ENCODE measurements around the gene NUP153.
"Not testable (repeated sequence)": the region's sequence is repeated elsewhere in the genome, so short reads cannot be mapped to it uniquely, and the experiment has no call there.

The NUP153 gene

GRCh38 chr6:17725083-17725482 lies 18.4 kb upstream of the NUP153 start:
- no peak for TF ChIP-seq POLR2A (IDR thresholded peaks at IDR 0.05; ENCODE audit: low read depth, low read length)
- FAIRE-seq (peak; percentile 27), DNase-seq (ENCODE audit: insufficient read length, low spot score) (no peak)

- no peak for TF ChIP-seq POLR2A (IDR thresholded peaks at IDR 0.05; ENCODE audit: low read depth, low read length)
- FAIRE-seq (peak; percentile 93), DNase-seq (ENCODE audit: insufficient read length, low spot score) (no peak)
Observed at GRCh38 chr6:17724341-17724740, 17.6 kb upstream of the NUP153 start.

DNA sequence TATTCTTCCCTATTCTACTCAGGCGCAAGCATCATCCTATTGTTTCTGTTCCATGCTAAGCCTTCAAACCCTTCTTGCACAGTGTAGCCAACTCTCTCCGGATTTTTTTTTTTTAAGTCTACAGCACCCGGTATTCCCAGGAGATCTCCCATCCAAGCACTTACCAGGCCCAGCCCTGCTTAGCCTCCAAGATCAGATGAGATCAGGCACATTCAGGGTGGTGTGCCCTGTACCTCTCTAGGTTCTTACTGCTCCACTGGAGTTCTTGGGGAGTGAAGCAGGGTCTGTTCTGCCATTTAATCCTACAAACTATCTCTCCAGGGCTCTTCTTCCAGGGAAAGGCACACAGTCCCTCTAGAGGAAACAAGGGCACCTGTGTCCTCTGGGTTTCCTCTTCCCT lies 14.9 kb upstream of the NUP153 start:
- no peak for TF ChIP-seq POLR2A (IDR thresholded peaks at IDR 0.05; ENCODE audit: low read depth, low read length)
- FAIRE-seq = no peak
- no peak for DNase-seq (ENCODE audit: insufficient read length, low spot score)

DNA sequence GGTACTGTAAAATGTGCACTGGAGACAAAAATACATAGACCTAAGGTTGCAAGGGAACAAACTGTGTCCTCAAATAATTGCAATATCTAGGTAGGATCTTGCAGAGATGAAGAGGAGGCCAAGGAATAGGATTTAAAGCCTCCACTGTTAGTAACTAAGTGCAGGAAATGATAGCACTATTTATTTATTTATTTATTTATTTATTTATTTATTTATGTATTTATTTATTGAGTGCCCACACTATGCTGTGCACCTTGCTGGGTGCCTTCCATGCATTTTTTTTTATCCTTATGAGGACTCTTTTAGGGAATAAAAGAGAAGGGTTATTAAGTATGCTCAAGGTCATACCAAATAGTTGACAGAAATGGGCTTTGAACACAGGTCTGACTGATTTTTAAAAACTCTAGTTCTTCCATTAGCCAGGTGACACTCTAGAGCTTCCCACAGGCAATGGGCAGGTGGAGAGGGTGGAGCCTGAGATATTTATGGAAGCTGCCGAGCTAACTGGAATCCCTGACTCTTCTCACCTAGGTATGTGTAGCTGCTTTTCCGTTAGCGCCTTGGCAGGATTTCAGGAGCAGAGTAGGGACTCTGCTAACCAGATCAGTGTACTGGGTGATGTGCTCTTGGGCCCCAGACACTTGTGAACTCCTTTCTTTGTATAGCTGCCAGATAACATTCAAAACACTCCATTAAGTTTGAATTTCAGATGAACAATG lies 12.8 kb upstream of the NUP153 start:
- FAIRE-seq (no peak), DNase-seq (ENCODE audit: insufficient read length, low spot score) (no peak)
- TF ChIP-seq POLR2A (IDR thresholded peaks at IDR 0.05; ENCODE audit: low read depth, low read length) = no peak

- FAIRE-seq = no peak
Observed at GRCh38 chr6:17716221-17716620, 9.5 kb upstream of the NUP153 start.

DNA sequence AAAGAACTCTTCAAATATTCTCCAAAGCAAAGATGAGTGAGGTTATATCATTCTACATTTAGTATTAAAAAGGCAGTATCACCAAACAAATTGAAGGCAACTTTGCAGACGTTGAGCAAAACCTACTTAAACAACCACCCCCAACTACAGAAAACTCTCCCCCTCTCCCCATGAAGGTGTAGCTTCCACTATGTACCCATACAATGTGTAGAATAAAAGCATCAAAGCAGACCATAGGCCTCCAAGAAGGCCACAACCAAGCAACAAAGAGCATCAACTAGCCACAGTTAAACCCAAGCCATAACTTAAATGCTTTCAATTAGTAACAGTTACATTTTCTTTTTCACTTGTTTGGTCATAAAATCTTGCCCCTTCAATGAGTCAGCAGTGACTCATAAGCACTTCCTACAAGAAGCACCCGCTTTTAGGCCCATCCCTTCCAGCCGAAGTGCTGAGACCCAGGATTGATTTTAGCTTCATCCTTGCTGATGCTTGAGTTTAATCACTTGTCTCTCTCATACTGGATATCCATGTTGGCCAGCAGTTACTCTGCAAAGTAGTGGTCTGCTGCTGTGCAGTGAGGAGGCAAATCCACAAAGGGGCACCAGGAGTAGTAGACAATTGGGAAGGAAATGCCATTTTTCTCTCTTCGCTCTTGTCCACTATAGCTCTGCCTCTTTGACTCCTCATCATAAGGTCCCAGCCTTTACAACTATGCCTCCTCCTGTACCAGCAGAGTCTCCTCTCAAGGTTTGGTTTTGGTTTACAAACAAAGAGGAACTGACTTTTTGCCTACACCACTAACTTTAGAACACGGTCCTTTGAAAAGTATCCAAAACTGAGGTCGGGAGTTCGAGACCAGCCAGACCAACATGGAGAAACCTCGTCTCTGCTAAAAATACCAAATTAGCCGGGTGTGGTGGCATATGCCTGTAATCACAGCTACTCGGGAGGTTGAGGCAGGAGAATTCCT lies 8.4 kb upstream of the NUP153 start:
- no peak for TF ChIP-seq POLR2A (IDR thresholded peaks at IDR 0.05; ENCODE audit: low read depth, low read length)
- DNase-seq (ENCODE audit: insufficient read length, low spot score) (no peak), FAIRE-seq (peak; percentile 98)

More at GRCh38 chr6:17716221-17716620, 9.5 kb upstream of the NUP153 start:
- DNase-seq (ENCODE audit: insufficient read length, low spot score) = no peak
- no peak for TF ChIP-seq POLR2A (IDR thresholded peaks at IDR 0.05; ENCODE audit: low read depth, low read length)

- no peak for TF ChIP-seq POLR2A (IDR thresholded peaks at IDR 0.05; ENCODE audit: low read depth, low read length)
- no peak for DNase-seq (ENCODE audit: insufficient read length, low spot score)
Observed at GRCh38 chr6:17714177-17714576, 7.5 kb upstream of the NUP153 start.

GRCh38 chr6:17712576-17712975 lies 5.9 kb upstream of the NUP153 start:
- FAIRE-seq = no peak
- TF ChIP-seq POLR2A (IDR thresholded peaks at IDR 0.05; ENCODE audit: low read depth, low read length) = no peak
- no peak for DNase-seq (ENCODE audit: insufficient read length, low spot score)

More at GRCh38 chr6:17714177-17714576, 7.5 kb upstream of the NUP153 start:
- no peak for FAIRE-seq

- DNase-seq (ENCODE audit: insufficient read length, low spot score) = no peak
- FAIRE-seq = no peak
- no peak for TF ChIP-seq POLR2A (IDR thresholded peaks at IDR 0.05; ENCODE audit: low read depth, low read length)
Observed at GRCh38 chr6:17710331-17710730, 3.6 kb upstream of the NUP153 start.

- no peak for TF ChIP-seq POLR2A (IDR thresholded peaks at IDR 0.05; ENCODE audit: low read depth, low read length)
- DNase-seq (ENCODE audit: insufficient read length, low spot score) (no peak), FAIRE-seq (no peak)
Observed at GRCh38 chr6:17709476-17709875, 2.8 kb upstream of the NUP153 start.

- FAIRE-seq; DNase-seq (ENCODE audit: insufficient read length, low spot score): not testable (repeated sequence)
Observed at GRCh38 chr6:17708035-17708434, 1.3 kb upstream of the NUP153 start.

DNA sequence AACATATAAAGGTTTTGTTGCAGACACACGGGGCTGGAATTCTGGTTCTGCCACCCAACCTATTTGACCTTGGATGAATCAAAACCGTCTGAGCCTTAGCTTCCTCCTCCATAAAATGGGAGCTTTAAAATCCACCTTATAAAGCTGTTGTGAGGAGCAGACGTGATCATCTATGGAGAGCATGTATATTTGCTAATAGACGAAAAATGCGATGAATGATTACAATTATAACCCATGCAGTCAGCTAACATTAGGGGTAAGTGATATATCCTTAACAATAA lies 586 bp upstream of the NUP153 start:
- no peak for DNase-seq (ENCODE audit: insufficient read length, low spot score)
- no peak for TF ChIP-seq POLR2A (IDR thresholded peaks at IDR 0.05; ENCODE audit: low read depth, low read length)
- no peak for FAIRE-seq

DNA sequence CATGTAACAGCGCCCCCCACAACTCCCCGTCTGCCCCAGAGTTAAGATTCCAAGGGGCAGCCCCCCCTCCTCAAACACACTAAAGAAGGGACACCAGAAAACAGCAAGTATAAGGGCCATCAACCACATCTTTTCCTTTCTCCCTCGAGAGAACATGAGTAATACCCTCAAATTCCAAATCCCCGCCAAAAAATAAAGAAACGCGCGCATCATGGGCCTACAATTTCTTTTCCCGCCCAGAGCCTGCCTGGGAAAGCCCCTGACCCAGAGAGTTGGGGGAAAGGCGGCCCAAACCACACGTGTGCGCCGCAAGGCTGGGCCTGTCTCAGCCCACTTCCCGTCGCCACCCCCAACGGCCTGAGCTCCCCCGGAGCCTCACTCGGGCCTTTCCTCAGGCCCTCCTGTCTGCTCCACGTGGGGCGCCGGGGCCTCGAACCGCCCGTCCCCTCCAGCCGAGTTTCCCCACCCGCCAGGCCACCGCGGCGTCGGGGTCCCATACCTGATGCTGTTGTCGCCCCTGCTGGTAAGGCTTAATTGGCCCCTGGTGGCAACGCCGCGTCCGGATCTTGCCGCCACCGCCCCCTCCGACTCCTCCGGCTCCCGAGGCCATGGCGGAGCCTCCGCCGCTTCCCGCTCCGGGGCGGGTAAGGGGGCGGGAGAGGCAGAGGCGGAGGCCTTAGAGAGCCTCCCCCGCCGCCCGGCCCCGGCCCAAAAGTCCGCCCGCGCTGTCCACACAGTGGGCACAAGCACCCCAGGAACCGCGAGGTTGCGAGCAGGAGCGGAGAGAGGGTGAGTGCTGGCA lies 746 bp downstream of the NUP153 start:
- TF ChIP-seq POLR2A (IDR thresholded peaks at IDR 0.05; ENCODE audit: low read depth, low read length) = no peak; the same call in 1 of the 2 replicates
- FAIRE-seq (no peak), DNase-seq (ENCODE audit: insufficient read length, low spot score) (no peak)

DNA sequence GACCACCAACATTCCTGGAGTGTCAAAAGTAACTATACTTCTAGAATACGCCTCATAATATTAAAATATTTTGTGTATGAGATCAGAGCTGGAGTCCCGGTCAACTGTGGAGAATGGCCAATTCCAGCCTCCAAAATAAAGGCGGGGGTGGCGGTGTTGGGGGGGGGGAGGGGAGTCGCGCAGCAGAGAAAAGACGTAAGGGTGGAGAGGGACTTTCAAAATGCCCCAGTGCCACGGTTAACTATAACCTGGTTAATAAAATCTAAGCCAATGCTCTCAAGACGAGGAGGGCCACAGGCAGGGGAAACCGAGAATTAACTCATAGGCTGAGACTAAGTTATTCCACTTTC lies 1.3 kb downstream of the NUP153 start:
- DNase-seq (ENCODE audit: insufficient read length, low spot score) (no peak), FAIRE-seq (no peak)
- TF ChIP-seq POLR2A (IDR thresholded peaks at IDR 0.05; ENCODE audit: low read depth, low read length) = no peak

All from H54 (cell line).